ENCODE measurements around the gene CRK. TPM values are rescaled to one million over a fixed set of nuclear protein-coding genes. Genes with fewer than 3 reads are reported as not detected.

CRK gene
- total RNA-seq, 4 donors from 2014 or later, result 33.8 to 59.3 (median 51.2) TPM

- no peak overlapping the region for H3K4me3 ChIP-seq
- H3K27me3 ChIP-seq, result no peaks in the 10 kb centered on the region
- intact Hi-C loops (cut with DNase I), result loop anchor here (10.0 kb wide), 1 partner anchor 57 kb away; no protein-coding TSS in a partner anchor
- H3K27ac ChIP-seq, result no peak overlapping the region
- H3K4me1 ChIP-seq, result peaks cover 0 to 24% (median 0%) of the 10 kb centered on the region in 3 donors
- no peaks in the 10 kb centered on the region for H3K9me3 ChIP-seq
- no peak for DNase-seq
- TF ChIP-seq POLR2A (IDR thresholded peaks at IDR 0.05), result no peak
- no peak for TF ChIP-seq CTCF (IDR thresholded peaks at IDR 0.05)
- WGBS, 2 donors, result 80 to 84% methylated on average over 2 of the region's 2 CpGs
- H3K36me3 ChIP-seq, result peaks cover 12 to 95% (median 14%) of the 10 kb centered on the region in 3 donors
Observed at GRCh38 chr17:1431631-1432104, 24.4 kb downstream of the CRK start.

GRCh38 chr17:1423456-1424135, 32.4 kb downstream of the CRK start:
- DNase-seq, result no peak
- intact Hi-C loops (cut with DNase I), result no loop called here
- Histone ChIP-seq H3K4me1 (peaks cover 0 to 32% (median 18%) of the 10 kb centered on the region in 3 donors), H3K36me3 (peaks cover 9 to 87% (median 14%) of the 10 kb centered on the region in 3 donors), H3K4me3 (no peak overlapping the region), H3K27me3 (no peaks in the 10 kb centered on the region), H3K27ac (peak overlapping the region in 3 of 4 donors; percentile 71 to 83 (median 78)), H3K9me3 (no peaks in the 10 kb centered on the region)
- 63% methylated on average over 10 of the region's 10 CpGs for WGBS, 2 donors
- TF ChIP-seq POLR2A (IDR thresholded peaks at IDR 0.05) (no peak), CTCF (IDR thresholded peaks at IDR 0.05) (no peak)

GRCh38 chr17:1422885-1423284, 33.1 kb downstream of the CRK start:
- H3K4me3 ChIP-seq, result no peak overlapping the region
- peaks cover 9 to 87% (median 14%) of the 10 kb centered on the region in 3 donors for H3K36me3 ChIP-seq
- no peaks in the 10 kb centered on the region for H3K27me3 ChIP-seq
- 22 to 31% methylated on average over 6 to 7 of the region's 7 CpGs for WGBS, 2 donors
- intact Hi-C loops (cut with DNase I), result no loop called here
- peaks cover 0 to 29% (median 18%) of the 10 kb centered on the region in 3 donors for H3K4me1 ChIP-seq
- H3K27ac ChIP-seq, result peak overlapping the region; percentile 49 to 83 (median 74)
- DNase-seq, result no peak
- no peaks in the 10 kb centered on the region for H3K9me3 ChIP-seq
- TF ChIP-seq CTCF (IDR thresholded peaks at IDR 0.05) (no peak), POLR2A (IDR thresholded peaks at IDR 0.05) (no peak)

GRCh38 chr17:1421470-1421869, 34.6 kb downstream of the CRK start:
- Histone ChIP-seq H3K27me3 (no peaks in the 10 kb centered on the region), H3K4me3 (no peak overlapping the region), H3K27ac (no peak overlapping the region), H3K9me3 (no peaks in the 10 kb centered on the region), H3K4me1 (peaks cover 0 to 26% (median 18%) of the 10 kb centered on the region in 3 donors), H3K36me3 (peaks cover 9 to 90% (median 14%) of the 10 kb centered on the region in 3 donors)
- intact Hi-C loops (cut with DNase I), result no loop called here
- DNase-seq, result no peak
- WGBS, 2 donors, result 93 to 94% methylated on average over 11 of the region's 11 CpGs
- TF ChIP-seq CTCF (IDR thresholded peaks at IDR 0.05) (no peak), POLR2A (IDR thresholded peaks at IDR 0.05) (no peak)

- TF ChIP-seq POLR2A (IDR thresholded peaks at IDR 0.05), result no peak
- TF ChIP-seq CTCF (IDR thresholded peaks at IDR 0.05), result no peak
- no peaks in the 10 kb centered on the region for H3K27me3 ChIP-seq
- H3K9me3 ChIP-seq, result no peaks in the 10 kb centered on the region
- intact Hi-C loops (cut with DNase I), result no loop called here
- H3K36me3 ChIP-seq, result peaks cover 9 to 90% (median 14%) of the 10 kb centered on the region in 3 donors
- no peak for DNase-seq
- 82 to 88% methylated on average over 2 of the region's 2 CpGs for WGBS, 2 donors
- no peak overlapping the region for H3K27ac ChIP-seq
- H3K4me1 ChIP-seq, result peaks cover 0 to 26% (median 18%) of the 10 kb centered on the region in 3 donors
- no peak overlapping the region for H3K4me3 ChIP-seq
Observed at GRCh38 chr17:1420981-1421380, 35.1 kb downstream of the CRK start.
